Lung (tissue), 12 donors: Measurements from ENCODE around the gene SIK3. TPM values are rescaled to one million over a fixed set of nuclear protein-coding genes. Genes with fewer than 3 reads are reported as not detected.

Experiments used
- ATAC-seq: fragments of 200-7000 bp; cut with Tn5 transposase; one replicate; pipeline ENCODE4 v1.9.1; 2020; ENCODE audit warnings: moderate number of reproducible peaks; ENCODE audit not compliant: insufficient read depth, low FRiP score
- DNase-seq, 3 donors: peaks; one replicate each; pipeline ENCODE4 v3.0.0-alpha.2; 2013 to 2017
- H3K27ac ChIP-seq, 2 donors: one replicate each; pipeline ENCODE4 v1.5.1; 2013; ENCODE audit warnings: mild to moderate bottlenecking in 2 of 2, moderate library complexity in 2 of 2, control low read depth in 1 of 2, inconsistent platforms in 1 of 2, low read depth in 1 of 2, low read length in 1 of 2
- H3K27me3 ChIP-seq, 3 donors: one replicate each; pipeline ENCODE4 v1.5.1; 2013; ENCODE audit warnings: low read length in 2 of 3; ENCODE audit not compliant: control insufficient read depth in 3 of 3, insufficient read depth in 3 of 3
- H3K36me3 ChIP-seq, 4 donors: one replicate each; pipeline ENCODE4 v1.5.1; 2013; ENCODE audit warnings: low read length in 4 of 4, mild to moderate bottlenecking in 1 of 4, moderate library complexity in 1 of 4; ENCODE audit not compliant: control insufficient read depth in 4 of 4, insufficient read depth in 4 of 4
- H3K4me1 ChIP-seq, 5 donors: one replicate each; pipeline ENCODE4 v1.5.1; 2013; ENCODE audit warnings: low read length in 5 of 5, mild to moderate bottlenecking in 2 of 5, moderate library complexity in 1 of 5; ENCODE audit not compliant: control insufficient read depth in 5 of 5, insufficient read depth in 5 of 5
- H3K4me3 ChIP-seq: one replicate; pipeline ENCODE4 v1.5.1; 2013; ENCODE audit warnings: mild to moderate bottlenecking, control low read depth, moderate library complexity
- H3K9ac ChIP-seq, 2 donors: one replicate each; pipeline ENCODE4 v1.5.1; 2013; ENCODE audit warnings: low read length in 2 of 2, control low read depth in 1 of 2; ENCODE audit not compliant: insufficient read depth in 1 of 2
- H3K9me3 ChIP-seq, 4 donors: one replicate each; pipeline ENCODE4 v1.5.1; 2013; ENCODE audit warnings: low read length in 3 of 4, mild to moderate bottlenecking in 1 of 4, moderate library complexity in 1 of 4; ENCODE audit not compliant: control insufficient read depth in 4 of 4, insufficient read depth in 3 of 4
- CTCF ChIP-seq: IDR thresholded peaks from 2 replicates; pipeline ENCODE4 v1.5.1; 2012; ENCODE audit warnings: mild to moderate bottlenecking; ENCODE audit errors: control extremely low read depth, extremely low read depth
- WGBS, 2 donors: extraction: QIAGEN DNeasy Blood & Tissue Kit; methylation state at CpG; one replicate each; pipeline ENCODE4 v1.1.7; 2013; 5-methylcytosine and 5-hydroxymethylcytosine counted together
- polyA plus RNA-seq, 2 donors: library from polyadenylated mRNA; stranded (reverse); fragments of 200-250 nt; gene quantifications; one replicate each; pipeline ENCODE4 v1.2.1, GENCODE V29; 2013
- total RNA-seq, 2 donors: library from RNA; depleted of rRNA in 1 of 2; stranded (reverse); fragments of >200 nt in 1 of 2; gene quantifications; one replicate each; pipeline ENCODE4 v1.2.1, GENCODE V29; 2014 to 2021
- donor health status: control.
- donor health status: control.
- donor health status: Bipolar disorder and iron deficiency.
- donor health status: healthy.
- donor health status: DM: yes; HTN: yes; CAD: no.

The SIK3 gene
- total and polyA plus RNA-seq, 4 donors: 9.0 to 43.4 (median 29.6) TPM

- no peak overlapping the region for H3K27ac ChIP-seq
- DNase-seq: no peak
- no peak overlapping the region for H3K9ac ChIP-seq
- H3K4me1 ChIP-seq: no peaks in the 10 kb centered on the region
- H3K27me3 ChIP-seq: no peaks in the 10 kb centered on the region
- TF ChIP-seq CTCF: no peak
- H3K4me3 ChIP-seq: no peak overlapping the region
- no peak for ATAC-seq
- 96% methylated on average over 38 to 39 of the region's 39 CpGs for WGBS, 2 donors
- H3K36me3 ChIP-seq: no peaks in the 10 kb centered on the region
- H3K9me3 ChIP-seq: no peaks in the 10 kb centered on the region
Measured at GRCh38 chr11:117110294-117110950, 12.2 kb upstream of the SIK3 start.

GRCh38 chr11:117107701-117108590 lies 9.7 kb upstream of the SIK3 start:
- TF ChIP-seq CTCF: no peak
- H3K4me3 ChIP-seq: no peak overlapping the region
- WGBS, 2 donors: 62 to 82% methylated on average over 5 of the region's 5 CpGs
- H3K36me3 ChIP-seq: no peaks in the 10 kb centered on the region
- no peaks in the 10 kb centered on the region for H3K4me1 ChIP-seq
- peak in 1 of 3 donors; percentile 36 for DNase-seq
- H3K9ac ChIP-seq: no peak overlapping the region
- no peaks in the 10 kb centered on the region for H3K27me3 ChIP-seq
- no peak for ATAC-seq
- no peak overlapping the region for H3K27ac ChIP-seq
- no peaks in the 10 kb centered on the region for H3K9me3 ChIP-seq

- no peak for ATAC-seq
Measured at GRCh38 chr11:117100556-117100955, 2.3 kb upstream of the SIK3 start.

More at GRCh38 chr11:117100556-117100955, 2.3 kb upstream of the SIK3 start:
- Histone ChIP-seq H3K4me3 (no peak overlapping the region), H3K4me1 (peaks cover 5 to 31% (median 24%) of the 10 kb centered on the region in 5 donors), H3K9ac (no peak overlapping the region), H3K36me3 (no peaks in the 10 kb centered on the region), H3K9me3 (no peaks in the 10 kb centered on the region), H3K27me3 (no peaks in the 10 kb centered on the region), H3K27ac (no peak overlapping the region)
- WGBS, 2 donors: 90 to 97% methylated on average over 3 of the region's 3 CpGs
- peak in 2 of 3 donors; percentile 50 to 63 for DNase-seq
- no peak for TF ChIP-seq CTCF
